ENCODE measurements around the gene SLC2A8.

Gene SLC2A8

GRCh38 chr9:127398715-127399400 is 1.9 kb downstream of the SLC2A8 start:
- Histone ChIP-seq H4K20me1 (ENCODE audit: insufficient read depth, low read length) (no peaks in the 10 kb centered on the region), H3K4me3 (ENCODE audit: low read length) (no peak overlapping the region), H3K9ac (ENCODE audit: low read length) (no peak overlapping the region), H3K4me2 (ENCODE audit: low read depth, low read length) (no peak overlapping the region), H3K27me3 (replicated peaks; ENCODE audit: insufficient read depth, low read length) (no peaks in the 10 kb centered on the region), H3F3A (ENCODE audit: insufficient read depth, low read length) (no peaks in the 10 kb centered on the region), H3K27ac (ENCODE audit: low read length) (no peak overlapping the region), H2AFZ (ENCODE audit: low read length) (no peak overlapping the region), H3K36me3 (replicated peaks; ENCODE audit: insufficient read depth, low read length) (no peaks in the 10 kb centered on the region), H3K9me3 (replicated peaks; ENCODE audit: insufficient read depth, low read length) (no peaks in the 10 kb centered on the region), H3K79me2 (ENCODE audit: low read length) (peaks cover 12% of the 10 kb centered on the region), H3K4me1 (ENCODE audit: low read length) (peaks cover 14% of the 10 kb centered on the region), H3K9me2 (replicated peaks; ENCODE audit: insufficient read depth, low read length) (no peaks in the 10 kb centered on the region)
- TF ChIP-seq EZH2phosphoT487 (IDR thresholded peaks at IDR 0.05; ENCODE audit: low read length) (no peak), EZH2 (optimal IDR thresholded peaks at IDR 0.05; ENCODE audit: low read depth, low read length) (no peak)
- TF ChIP-seq, protein P1, sequence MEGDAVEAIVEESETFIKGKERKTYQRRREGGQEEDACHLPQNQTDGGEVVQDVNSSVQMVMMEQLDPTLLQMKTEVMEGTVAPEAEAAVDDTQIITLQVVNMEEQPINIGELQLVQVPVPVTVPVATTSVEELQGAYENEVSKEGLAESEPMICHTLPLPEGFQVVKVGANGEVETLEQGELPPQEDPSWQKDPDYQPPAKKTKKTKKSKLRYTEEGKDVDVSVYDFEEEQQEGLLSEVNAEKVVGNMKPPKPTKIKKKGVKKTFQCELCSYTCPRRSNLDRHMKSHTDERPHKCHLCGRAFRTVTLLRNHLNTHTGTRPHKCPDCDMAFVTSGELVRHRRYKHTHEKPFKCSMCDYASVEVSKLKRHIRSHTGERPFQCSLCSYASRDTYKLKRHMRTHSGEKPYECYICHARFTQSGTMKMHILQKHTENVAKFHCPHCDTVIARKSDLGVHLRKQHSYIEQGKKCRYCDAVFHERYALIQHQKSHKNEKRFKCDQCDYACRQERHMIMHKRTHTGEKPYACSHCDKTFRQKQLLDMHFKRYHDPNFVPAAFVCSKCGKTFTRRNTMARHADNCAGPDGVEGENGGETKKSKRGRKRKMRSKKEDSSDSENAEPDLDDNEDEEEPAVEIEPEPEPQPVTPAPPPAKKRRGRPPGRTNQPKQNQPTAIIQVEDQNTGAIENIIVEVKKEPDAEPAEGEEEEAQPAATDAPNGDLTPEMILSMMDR (IDR thresholded peaks at IDR 0.05; ENCODE audit: low read length) = no peak
- DNase-seq = no peak

DNA sequence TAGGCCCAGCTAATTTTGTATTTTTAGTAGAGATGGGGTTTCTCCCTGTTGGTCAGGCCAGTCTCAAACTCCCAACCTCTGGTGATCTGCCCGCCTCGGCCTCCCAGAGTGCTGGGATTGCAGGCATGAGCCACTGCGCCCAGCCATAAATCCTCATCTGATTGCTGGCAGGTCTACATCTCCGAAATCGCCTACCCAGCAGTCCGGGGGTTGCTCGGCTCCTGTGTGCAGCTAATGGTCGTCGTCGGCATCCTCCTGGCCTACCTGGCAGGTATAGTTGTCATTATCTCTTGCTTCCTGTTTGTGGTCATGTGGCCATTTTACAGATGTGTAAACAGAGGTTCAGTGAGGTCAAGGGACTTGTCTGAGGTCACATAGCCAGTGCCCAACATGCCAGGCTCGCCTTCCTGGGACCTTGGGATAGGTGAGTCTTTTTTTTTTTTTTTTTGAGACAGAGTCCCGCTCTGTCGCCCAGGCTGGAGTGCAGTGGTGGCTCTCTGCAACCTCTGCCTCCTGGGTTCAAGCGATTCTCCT is 2.8 kb downstream of the SLC2A8 start:
- Histone ChIP-seq H3K4me1 (ENCODE audit: low read length) (peaks cover 14% of the 10 kb centered on the region), H3K9me3 (replicated peaks; ENCODE audit: insufficient read depth, low read length) (no peaks in the 10 kb centered on the region)

DNA sequence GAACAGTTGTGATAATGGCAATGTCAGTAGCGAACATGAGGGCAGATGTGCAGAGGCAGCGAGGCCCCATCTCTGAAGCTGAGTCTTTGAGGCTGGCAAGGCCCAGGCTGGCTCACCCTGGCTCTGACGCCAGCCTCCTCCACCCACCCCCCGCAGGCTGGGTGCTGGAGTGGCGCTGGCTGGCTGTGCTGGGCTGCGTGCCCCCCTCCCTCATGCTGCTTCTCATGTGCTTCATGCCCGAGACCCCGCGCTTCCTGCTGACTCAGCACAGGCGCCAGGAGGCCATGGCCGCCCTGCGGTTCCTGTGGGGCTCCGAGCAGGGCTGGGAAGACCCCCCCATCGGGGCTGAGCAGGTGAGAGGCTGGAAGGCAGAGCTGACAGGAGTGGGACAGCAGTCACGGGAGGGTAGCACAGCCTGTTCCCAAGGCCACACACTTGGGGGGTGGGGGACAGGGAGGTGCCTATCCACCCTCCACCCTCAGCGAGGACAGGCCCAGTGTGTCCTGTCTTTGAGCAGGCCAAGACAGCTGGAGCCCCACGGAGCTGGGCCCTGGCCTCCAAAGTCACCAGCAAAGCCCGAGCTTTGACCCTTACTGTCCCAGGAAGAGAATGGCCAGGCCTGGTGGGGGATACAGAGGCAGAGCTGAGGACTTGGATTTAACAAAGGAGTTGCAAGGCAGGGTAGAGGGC is 5.6 kb downstream of the SLC2A8 start:
- Histone ChIP-seq H3F3A (ENCODE audit: insufficient read depth, low read length) (no peaks in the 10 kb centered on the region), H3K4me1 (ENCODE audit: low read length) (peaks cover 5% of the 10 kb centered on the region; the same call in 1 of the 2 replicates), H3K9me3 (replicated peaks; ENCODE audit: insufficient read depth, low read length) (no peaks in the 10 kb centered on the region), H3K9ac (ENCODE audit: low read length) (no peak overlapping the region), H4K20me1 (ENCODE audit: insufficient read depth, low read length) (no peaks in the 10 kb centered on the region), H3K27ac (ENCODE audit: low read length) (no peak overlapping the region), H2AFZ (ENCODE audit: low read length) (no peak overlapping the region), H3K4me2 (ENCODE audit: low read depth, low read length) (no peak overlapping the region), H3K4me3 (ENCODE audit: low read length) (no peak overlapping the region), H3K36me3 (replicated peaks; ENCODE audit: insufficient read depth, low read length) (no peaks in the 10 kb centered on the region), H3K27me3 (replicated peaks; ENCODE audit: insufficient read depth, low read length) (no peaks in the 10 kb centered on the region), H3K79me2 (ENCODE audit: low read length) (peaks cover 12% of the 10 kb centered on the region), H3K9me2 (replicated peaks; ENCODE audit: insufficient read depth, low read length) (no peaks in the 10 kb centered on the region)
- no peak for DNase-seq
- no peak for TF ChIP-seq EZH2 (optimal IDR thresholded peaks at IDR 0.05; ENCODE audit: low read depth, low read length)

More for the DNA sequence above, 2.8 kb downstream of the SLC2A8 start:
- no peaks in the 10 kb centered on the region for H3K9me2 ChIP-seq (replicated peaks; ENCODE audit: insufficient read depth, low read length)
- H3K27ac ChIP-seq (ENCODE audit: low read length) = no peak overlapping the region
- DNase-seq = no peak
- no peak overlapping the region for H3K9ac ChIP-seq (ENCODE audit: low read length)
- peaks cover 12% of the 10 kb centered on the region for H3K79me2 ChIP-seq (ENCODE audit: low read length)
- no peaks in the 10 kb centered on the region for H3K27me3 ChIP-seq (replicated peaks; ENCODE audit: insufficient read depth, low read length)
- H3K4me2 ChIP-seq (ENCODE audit: low read depth, low read length) = no peak overlapping the region
- H3K4me3 ChIP-seq (ENCODE audit: low read length) = no peak overlapping the region
- no peaks in the 10 kb centered on the region for H3K36me3 ChIP-seq (replicated peaks; ENCODE audit: insufficient read depth, low read length)
- no peaks in the 10 kb centered on the region for H3F3A ChIP-seq (ENCODE audit: insufficient read depth, low read length)
- H4K20me1 ChIP-seq (ENCODE audit: insufficient read depth, low read length) = no peaks in the 10 kb centered on the region
- TF ChIP-seq EZH2phosphoT487 (IDR thresholded peaks at IDR 0.05; ENCODE audit: low read length) (no peak), EZH2 (optimal IDR thresholded peaks at IDR 0.05; ENCODE audit: low read depth, low read length) (no peak)
- TF ChIP-seq, protein P1 (IDR thresholded peaks at IDR 0.05; ENCODE audit: low read length) = no peak
- H2AFZ ChIP-seq (ENCODE audit: low read length) = no peak overlapping the region

All from MM.1S (cell line).